Omental fat pad (tissue), 4 donors: ENCODE data around the gene RHOBTB1. TPM values are rescaled to one million over a fixed set of nuclear protein-coding genes. Genes with fewer than 3 reads are reported as not detected.

Source experiments
- ATAC-seq: fragments of 150-250 bp; one replicate; pipeline ENCODE4 v1.9.1; 2016; ENCODE audit warnings: mild to moderate bottlenecking, moderate library complexity; ENCODE audit not compliant: low FRiP score
- DNase-seq: peaks from one replicate; pipeline ENCODE4 v3.0.0-alpha.2; 2019; ENCODE audit warnings: low spot score
- CTCF ChIP-seq, 3 donors: fragments of 450-650 bp; IDR thresholded peaks; one replicate each; pipeline ENCODE4 v1.5.1; 2016 to 2017; ENCODE audit warnings: antibody characterized with exemption in 3 of 3, mild to moderate bottlenecking in 3 of 3, moderate library complexity in 2 of 3
- total RNA-seq, 4 donors: library from RNA; depleted of rRNA; stranded (reverse); fragments of >200 nt; gene quantifications; one replicate each; pipeline ENCODE4 v1.1.0, GENCODE V29; 2016

RHOBTB1 gene
- total RNA-seq, 4 donors from 2014 or later: 9.5 to 34.8 (median 16.9) TPM

GRCh38 chr10:60870803-60871202, 73.2 kb downstream of the RHOBTB1 start:
- DNase-seq (no peak), ATAC-seq (no peak)

GRCh38 chr10:60870416-60870728, 73.6 kb downstream of the RHOBTB1 start:
- TF ChIP-seq CTCF (IDR thresholded peaks at IDR 0.05): no peak
- no peak for DNase-seq
- no peak for ATAC-seq

More at GRCh38 chr10:60870803-60871202, 73.2 kb downstream of the RHOBTB1 start:
- TF ChIP-seq CTCF (IDR thresholded peaks at IDR 0.05): no peak

GRCh38 chr10:60869652-60870415, 74.2 kb downstream of the RHOBTB1 start:
- ATAC-seq (no peak), DNase-seq (no peak)
- no peak for TF ChIP-seq CTCF (IDR thresholded peaks at IDR 0.05)

GRCh38 chr10:60868946-60869345, 75.0 kb downstream of the RHOBTB1 start:
- ATAC-seq (no peak), DNase-seq (no peak)
- TF ChIP-seq CTCF (IDR thresholded peaks at IDR 0.05): no peak

GRCh38 chr10:60865198-60865783, 78.7 kb downstream of the RHOBTB1 start:
- TF ChIP-seq CTCF (IDR thresholded peaks at IDR 0.05): no peak
- ATAC-seq (no peak), DNase-seq (no peak)

- no peak for TF ChIP-seq CTCF (IDR thresholded peaks at IDR 0.05)
- no peak for DNase-seq
- ATAC-seq: no peak
These were observed 80.2 kb downstream of the RHOBTB1 start for GRCh38 chr10:60863796-60864195.

GRCh38 chr10:60862517-60862916, 81.5 kb downstream of the RHOBTB1 start:
- no peak for TF ChIP-seq CTCF (IDR thresholded peaks at IDR 0.05)
- DNase-seq: no peak
- no peak for ATAC-seq
